ENCODE results near the gene ARHGEF12. TPM values are rescaled to one million over a fixed set of nuclear protein-coding genes. Genes with fewer than 3 reads are reported as not detected.

The ARHGEF12 gene
- total RNA-seq, 2 donors from 2014 or later: 113 to 132 TPM

DNA sequence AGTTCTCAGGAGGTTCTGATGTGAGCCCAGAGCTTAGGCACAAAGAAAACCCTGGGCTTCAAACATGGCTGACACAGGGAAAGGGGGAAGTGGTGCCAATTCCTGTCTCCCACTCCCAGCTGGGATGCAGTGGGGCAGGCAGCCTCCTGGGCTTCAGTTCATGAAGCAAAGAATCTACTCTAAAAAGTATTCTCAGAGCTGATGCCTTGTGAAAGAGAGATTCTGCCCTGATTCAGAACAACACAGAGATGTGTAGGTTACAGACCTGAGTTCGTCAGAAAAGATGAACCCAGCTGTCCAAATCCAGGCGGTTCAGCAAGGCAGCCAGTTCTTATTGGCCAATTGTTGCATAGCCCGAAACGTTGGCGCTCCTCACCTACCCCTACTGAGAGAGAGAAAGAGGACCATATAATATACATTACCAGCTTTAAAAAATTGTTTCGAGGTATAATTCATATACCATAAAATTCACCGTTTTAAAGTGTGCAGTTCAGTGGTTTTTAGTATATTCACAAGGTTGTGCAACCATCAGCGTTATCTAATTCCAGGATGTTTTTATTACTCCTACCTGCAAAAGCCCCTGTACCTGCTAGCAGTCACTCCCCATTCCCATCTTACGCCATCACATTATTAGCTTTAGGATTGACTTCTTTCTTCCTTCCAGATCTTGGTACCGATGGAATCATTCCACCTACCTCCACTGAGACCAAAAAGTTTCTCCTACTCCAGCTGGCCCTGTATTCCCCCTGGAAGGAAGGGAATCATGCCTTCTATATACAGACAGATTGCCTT, 18.3 kb upstream of the ARHGEF12 start:
- Histone ChIP-seq H3K4me3 (no peak overlapping the region), H3K27ac (peak overlapping the region; percentile 60 to 76), H3K36me3 (no peaks in the 10 kb centered on the region), H3K9me3 (no peaks in the 10 kb centered on the region), H3K4me1 (ENCODE audit: control insufficient read depth in 1 of 2, low read depth in 2 of 2) (peaks cover 11 to 23% of the 10 kb centered on the region in 2 donors), H3K27me3 (replicated peaks; ENCODE audit: insufficient read depth) (no peaks in the 10 kb centered on the region)
- TF ChIP-seq, protein P1, sequence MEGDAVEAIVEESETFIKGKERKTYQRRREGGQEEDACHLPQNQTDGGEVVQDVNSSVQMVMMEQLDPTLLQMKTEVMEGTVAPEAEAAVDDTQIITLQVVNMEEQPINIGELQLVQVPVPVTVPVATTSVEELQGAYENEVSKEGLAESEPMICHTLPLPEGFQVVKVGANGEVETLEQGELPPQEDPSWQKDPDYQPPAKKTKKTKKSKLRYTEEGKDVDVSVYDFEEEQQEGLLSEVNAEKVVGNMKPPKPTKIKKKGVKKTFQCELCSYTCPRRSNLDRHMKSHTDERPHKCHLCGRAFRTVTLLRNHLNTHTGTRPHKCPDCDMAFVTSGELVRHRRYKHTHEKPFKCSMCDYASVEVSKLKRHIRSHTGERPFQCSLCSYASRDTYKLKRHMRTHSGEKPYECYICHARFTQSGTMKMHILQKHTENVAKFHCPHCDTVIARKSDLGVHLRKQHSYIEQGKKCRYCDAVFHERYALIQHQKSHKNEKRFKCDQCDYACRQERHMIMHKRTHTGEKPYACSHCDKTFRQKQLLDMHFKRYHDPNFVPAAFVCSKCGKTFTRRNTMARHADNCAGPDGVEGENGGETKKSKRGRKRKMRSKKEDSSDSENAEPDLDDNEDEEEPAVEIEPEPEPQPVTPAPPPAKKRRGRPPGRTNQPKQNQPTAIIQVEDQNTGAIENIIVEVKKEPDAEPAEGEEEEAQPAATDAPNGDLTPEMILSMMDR (IDR thresholded peaks at IDR 0.05): no peak
- DNase-seq (ENCODE audit: low spot score) (no peak), ATAC-seq (ENCODE audit: insufficient number of reproducible peaks, low FRiP score, low read depth) (no peak)

DNA sequence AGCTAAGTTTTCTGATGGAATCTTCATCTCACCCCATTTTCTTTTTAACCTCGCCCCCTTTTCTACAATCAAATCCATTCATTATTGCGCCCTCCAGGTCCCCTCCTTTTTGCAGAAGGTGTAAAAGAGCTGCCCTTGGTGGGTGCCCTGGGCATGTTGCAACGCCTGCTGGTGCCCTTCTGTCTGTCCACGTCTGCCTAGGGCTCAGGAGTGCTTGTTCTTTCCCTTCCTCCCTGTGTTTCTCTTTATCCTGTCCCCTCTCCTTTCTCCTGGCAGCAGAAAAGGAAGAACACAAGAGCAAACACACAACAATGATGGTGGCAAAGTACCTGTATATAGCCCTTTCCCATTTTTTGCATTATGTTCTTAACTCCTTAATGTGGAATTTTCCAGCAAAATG, 17.3 kb upstream of the ARHGEF12 start:
- TF ChIP-seq, protein P1 (IDR thresholded peaks at IDR 0.05): no peak
- ATAC-seq (ENCODE audit: insufficient number of reproducible peaks, low FRiP score, low read depth) (no peak), DNase-seq (ENCODE audit: low spot score) (no peak)
- Histone ChIP-seq H3K36me3 (no peaks in the 10 kb centered on the region), H3K4me3 (no peak overlapping the region), H3K9me3 (no peaks in the 10 kb centered on the region), H3K27ac (no peak overlapping the region), H3K27me3 (replicated peaks; ENCODE audit: insufficient read depth) (no peaks in the 10 kb centered on the region), H3K4me1 (ENCODE audit: control insufficient read depth in 1 of 2, low read depth in 2 of 2) (peaks cover 11 to 23% of the 10 kb centered on the region in 2 donors)

- H3K27ac ChIP-seq: peak within 1 kb of the TSS; percentile 93 to 94
- H3K27me3 ChIP-seq (replicated peaks; ENCODE audit: insufficient read depth): no peaks in the 10 kb centered on the region
- H3K36me3 ChIP-seq: peaks cover 5% of the 10 kb centered on the region
- DNase-seq (ENCODE audit: low spot score) (no peak), ATAC-seq (ENCODE audit: insufficient number of reproducible peaks, low FRiP score, low read depth) (peak; percentile 60)
- TF ChIP-seq, protein P1 (IDR thresholded peaks at IDR 0.05): no peak
- H3K4me1 ChIP-seq (ENCODE audit: control insufficient read depth in 1 of 2, low read depth in 2 of 2): peaks cover 12 to 29% of the 10 kb centered on the region in 2 donors
- H3K9me3 ChIP-seq: no peaks in the 10 kb centered on the region
- H3K4me3 ChIP-seq: peak within 1 kb of the TSS; percentile 95
Measured at GRCh38 chr11:120324932-120325810, 11.0 kb upstream of the ARHGEF12 start, which contains the start of gene TLCD5. TLCD5 (plus strand) TSS chr11:120325299; CDS start chr11:120327442, 2,143 bp downstream.

DNA sequence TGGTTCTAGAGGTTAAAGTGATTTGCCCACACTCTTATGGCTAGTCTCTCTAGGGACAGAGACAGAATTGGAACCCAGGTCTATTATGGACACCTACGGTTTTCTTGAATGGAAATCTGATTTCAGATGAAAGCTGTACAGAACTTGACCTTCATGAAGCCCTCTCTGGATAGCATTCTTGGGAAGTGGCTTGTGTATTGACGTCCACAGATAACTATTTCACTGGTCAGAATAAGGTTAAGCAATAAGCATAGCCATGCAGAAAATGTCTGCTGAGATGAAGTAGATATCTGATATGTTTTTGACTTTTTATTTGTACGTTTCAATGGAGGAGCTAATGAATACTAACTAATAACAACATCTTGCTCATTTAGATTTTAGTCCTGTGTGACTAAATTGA, 10.0 kb upstream of the ARHGEF12 start:
- Histone ChIP-seq H3K27me3 (replicated peaks; ENCODE audit: insufficient read depth) (no peaks in the 10 kb centered on the region), H3K4me3 (peak overlapping the region; percentile 95), H3K27ac (peak overlapping the region; percentile 93 to 94), H3K9me3 (no peaks in the 10 kb centered on the region), H3K4me1 (ENCODE audit: control insufficient read depth in 1 of 2, low read depth in 2 of 2) (peaks cover 17 to 36% of the 10 kb centered on the region in 2 donors), H3K36me3 (peaks cover 7% of the 10 kb centered on the region)
- no peak for DNase-seq (ENCODE audit: low spot score)
- TF ChIP-seq, protein P1 (IDR thresholded peaks at IDR 0.05): no peak
- ATAC-seq (ENCODE audit: insufficient number of reproducible peaks, low FRiP score, low read depth): no peak

- no peak for ATAC-seq (ENCODE audit: insufficient number of reproducible peaks, low FRiP score, low read depth)
- TF ChIP-seq, protein P1 (IDR thresholded peaks at IDR 0.05): no peak
- DNase-seq (ENCODE audit: low spot score): no peak
- peak overlapping the region; percentile 13 to 93 for H3K27ac ChIP-seq
- no peaks in the 10 kb centered on the region for H3K27me3 ChIP-seq (replicated peaks; ENCODE audit: insufficient read depth)
- H3K9me3 ChIP-seq: no peaks in the 10 kb centered on the region
- H3K36me3 ChIP-seq: peaks cover 7% of the 10 kb centered on the region
- H3K4me1 ChIP-seq (ENCODE audit: control insufficient read depth in 1 of 2, low read depth in 2 of 2): peaks cover 23 to 42% of the 10 kb centered on the region in 2 donors
- peak overlapping the region; percentile 95 for H3K4me3 ChIP-seq
Measured at GRCh38 chr11:120326845-120327281, 9.3 kb upstream of the ARHGEF12 start.
